GM19438 (cell line): ENCODE data around the gene MYD88.

Experiments
- ATAC-seq: cut with Tn5 transposase; IDR thresholded peaks from one replicate; pipeline ENCODE4 v1.9.1; 2021; ENCODE audit warnings: low read depth; ENCODE audit not compliant: unreplicated experiment

The MYD88 gene

GRCh38 chr3:38163117-38163840, 24.8 kb downstream of the MYD88 start:
- no peak for ATAC-seq

GRCh38 chr3:38163841-38164642, 25.6 kb downstream of the MYD88 start:
- no peak for ATAC-seq

GRCh38 chr3:38164643-38164951, 26.1 kb downstream of the MYD88 start:
- no peak for ATAC-seq

GRCh38 chr3:38164952-38165721, 26.7 kb downstream of the MYD88 start, which contains the start of gene OXSR1:
TSS of gene OXSR1 (plus strand) at chr3:38165537. CDS start at chr3:38165877, 340 bp downstream.
- ATAC-seq: peak; percentile 93

GRCh38 chr3:38165722-38166387, 27.4 kb downstream of the MYD88 start:
- no peak for ATAC-seq

GRCh38 chr3:38167591-38167990, 29.1 kb downstream of the MYD88 start:
- ATAC-seq: no peak

- no peak for ATAC-seq
Observed at GRCh38 chr3:38168151-38169026, 29.9 kb downstream of the MYD88 start.

- no peak for ATAC-seq
Observed at GRCh38 chr3:38169027-38169317, 30.5 kb downstream of the MYD88 start.

GRCh38 chr3:38170722-38171121, 32.3 kb downstream of the MYD88 start:
- no peak for ATAC-seq

GRCh38 chr3:38171622-38172021, 33.2 kb downstream of the MYD88 start:
- no peak for ATAC-seq

GRCh38 chr3:38173834-38174418, 35.5 kb downstream of the MYD88 start:
- peak; percentile 47 for ATAC-seq

GRCh38 chr3:38177181-38177580, 38.7 kb downstream of the MYD88 start:
- no peak for ATAC-seq

GRCh38 chr3:38186781-38187180, 48.3 kb downstream of the MYD88 start:
- ATAC-seq: no peak

- no peak for ATAC-seq
Observed at GRCh38 chr3:38190481-38190881, 52.0 kb downstream of the MYD88 start.
